ACHN (cell line): ENCODE data around the gene CRELD1.

Experiments
- DNase-seq: peaks from one replicate; pipeline ENCODE4 v3.0.0-alpha.2; 2015
- in situ Hi-C: cut with HindIII; loops from 2 replicates; pipeline ENCODE4 v1.10.0; 2017; ENCODE audit warnings: low sequenced_read_pairs, low pct_ligation_motif_present, low pct_unique_long_range_greater_than_20kb

CRELD1 gene

DNA sequence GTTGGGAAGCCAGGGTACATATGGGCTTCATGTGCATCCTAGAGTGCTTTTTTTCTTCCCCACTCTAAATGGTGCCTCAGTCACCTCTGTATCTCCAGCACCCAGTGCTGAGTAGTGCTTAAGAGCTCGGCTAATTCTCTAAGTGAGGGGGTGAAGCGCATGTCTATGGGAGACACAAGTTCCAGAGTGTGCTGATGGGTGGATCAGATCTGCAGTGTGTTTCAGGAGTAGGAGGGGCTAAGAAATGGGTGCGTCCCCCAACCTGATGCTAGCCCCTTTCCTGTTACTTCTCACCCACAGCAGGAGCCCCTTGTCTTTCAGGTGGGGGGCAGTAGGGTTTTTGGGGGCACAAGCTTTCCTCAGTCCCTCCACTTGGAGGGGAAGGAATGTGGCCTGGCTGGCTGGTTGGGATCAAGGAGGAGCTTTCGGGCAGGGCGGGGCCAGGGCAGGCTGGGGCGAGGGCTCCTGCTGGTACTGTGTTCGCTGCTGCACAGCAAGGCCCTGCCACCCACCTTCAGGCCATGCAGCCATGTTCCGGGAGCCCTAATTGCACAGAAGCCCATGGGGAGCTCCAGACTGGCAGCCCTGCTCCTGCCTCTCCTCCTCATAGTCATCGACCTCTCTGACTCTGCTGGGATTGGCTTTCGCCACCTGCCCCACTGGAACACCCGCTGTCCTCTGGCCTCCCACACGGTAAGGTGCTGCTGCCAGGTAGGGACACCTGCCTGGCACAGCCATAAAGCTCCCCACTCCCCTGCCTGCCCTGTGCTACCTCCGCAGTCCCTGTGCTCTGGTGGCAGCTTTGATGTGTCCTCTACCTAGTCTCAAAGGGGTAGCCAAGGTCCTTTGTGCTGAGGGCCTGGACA, 31.0 kb upstream of the CRELD1 start, which contains the start of gene IL17RE:
Gene IL17RE, plus strand, starts transcription at position 477 of the 866 bp plus-strand sequence. Its CDS starts 85 bp downstream, at position 562.
- peak; percentile 30 for DNase-seq
- in situ Hi-C loops: no loop called here

DNA sequence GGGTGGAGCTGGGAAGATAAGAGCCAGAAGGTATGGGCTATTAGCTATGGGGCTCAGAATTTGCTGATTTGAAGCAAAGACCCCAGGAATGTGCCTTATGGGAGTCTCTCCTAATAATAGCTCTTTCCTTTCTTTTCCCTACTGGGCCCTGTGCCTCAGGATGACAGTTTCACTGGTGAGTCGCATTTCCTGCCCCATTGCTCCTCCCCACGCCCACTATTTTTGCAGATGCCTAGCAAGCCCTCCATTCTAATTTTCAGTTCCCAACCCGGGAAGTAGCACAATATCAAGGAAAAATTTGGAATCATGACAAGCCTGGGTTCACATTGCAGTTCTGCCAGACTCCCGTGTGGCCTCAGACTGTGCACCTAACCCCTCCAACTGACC, 30.4 kb upstream of the CRELD1 start:
- in situ Hi-C loops: no loop called here

GRCh38 chr3:9903904-9904303, 29.7 kb upstream of the CRELD1 start:
- in situ Hi-C loops: no loop called here
- DNase-seq: no peak

More for the DNA sequence above, 30.4 kb upstream of the CRELD1 start:
- no peak for DNase-seq

DNA sequence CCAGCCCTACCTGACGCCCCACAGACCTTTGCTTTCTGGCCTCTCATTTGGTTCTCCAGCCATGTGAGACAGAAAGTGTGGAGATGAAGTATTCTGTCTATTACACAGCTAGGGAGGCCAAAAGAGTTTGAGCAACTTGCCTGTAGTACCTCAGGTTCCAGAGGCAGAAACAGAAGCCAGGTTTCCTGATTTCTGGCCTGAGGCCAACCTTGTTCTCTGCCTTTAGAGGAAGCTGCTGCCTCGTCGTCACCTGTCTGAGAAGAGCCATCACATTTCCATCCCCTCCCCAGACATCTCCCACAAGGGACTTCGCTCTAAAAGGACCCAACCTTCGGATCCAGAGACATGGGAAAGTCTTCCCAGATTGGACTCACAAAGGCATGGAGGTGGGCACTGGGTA, 27.2 kb upstream of the CRELD1 start:
- DNase-seq: no peak
- in situ Hi-C loops: no loop called here

- in situ Hi-C loops: no loop called here
- DNase-seq: no peak
Measured at GRCh38 chr3:9908286-9908685, 25.3 kb upstream of the CRELD1 start.

DNA sequence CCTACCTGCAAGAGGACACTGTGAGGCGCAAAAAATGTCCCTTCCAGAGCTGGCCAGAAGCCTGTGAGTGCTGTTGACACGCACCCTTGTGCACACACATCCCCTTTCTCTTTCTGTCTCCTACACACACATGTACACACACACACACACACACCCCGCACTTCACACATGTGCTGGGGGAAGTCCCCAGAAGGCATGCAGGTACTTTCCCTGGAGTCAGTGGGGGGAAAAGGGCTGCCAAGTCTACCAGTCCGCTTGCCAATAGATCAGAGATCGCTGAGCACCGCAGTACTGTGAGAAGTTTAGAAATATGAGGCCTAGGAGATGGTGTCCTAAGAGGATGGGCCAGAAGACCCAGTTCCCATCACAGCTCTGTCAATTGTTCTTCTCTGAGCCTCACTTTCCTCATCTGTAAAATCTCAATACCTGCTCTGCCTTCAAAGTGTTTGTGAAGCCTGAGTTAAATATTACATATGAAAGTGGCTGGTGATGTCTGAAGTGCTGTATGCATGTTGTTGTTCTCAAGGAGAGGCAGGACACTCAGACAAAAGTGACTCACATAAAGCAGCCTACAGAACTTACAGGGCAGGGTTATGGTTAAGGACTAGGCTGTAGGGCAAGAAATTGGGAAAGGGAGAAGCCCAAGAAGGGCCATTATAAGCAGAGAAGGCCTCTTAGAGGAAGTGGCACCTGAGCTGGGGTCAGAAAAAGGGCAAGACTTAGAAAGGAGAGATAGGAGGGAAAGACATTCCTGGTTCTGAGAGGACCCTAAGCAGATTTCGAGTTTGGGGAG, 24.2 kb upstream of the CRELD1 start:
- in situ Hi-C loops: no loop called here
- DNase-seq: no peak

GRCh38 chr3:9911863-9912262, 21.8 kb upstream of the CRELD1 start:
- in situ Hi-C loops: no loop called here
- DNase-seq: no peak

DNA sequence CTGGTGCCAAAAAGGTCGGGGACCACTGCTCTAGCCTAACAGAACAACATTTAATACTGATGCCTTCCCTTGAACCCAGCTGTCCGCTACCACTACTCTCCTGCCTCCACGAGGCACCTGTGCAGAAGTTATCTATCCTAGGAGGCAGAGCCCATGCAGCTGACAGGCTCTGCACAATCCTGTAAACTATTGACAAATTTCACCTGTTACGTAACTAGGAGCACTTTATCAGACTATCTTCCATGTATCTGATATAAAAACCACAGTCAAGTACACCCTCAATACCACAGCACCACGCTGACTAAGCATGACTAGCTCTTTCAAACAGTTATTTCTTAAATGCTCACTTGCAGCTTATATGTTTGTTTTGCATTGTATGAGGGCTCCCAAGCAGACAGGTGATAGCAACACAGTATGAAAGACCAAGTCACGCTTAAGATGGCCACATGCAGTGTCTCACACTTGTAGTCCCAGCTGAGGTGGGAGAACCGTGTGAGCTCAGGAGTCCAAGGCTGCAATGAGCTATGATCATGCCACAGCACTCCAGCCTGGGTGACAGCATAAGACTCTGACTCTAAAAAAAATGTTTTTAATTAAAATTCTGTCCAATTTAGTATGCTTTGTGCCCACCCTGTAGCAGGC, 21.2 kb upstream of the CRELD1 start:
- in situ Hi-C loops: no loop called here
- no peak for DNase-seq

GRCh38 chr3:9913601-9914000, 20.0 kb upstream of the CRELD1 start:
- DNase-seq: no peak
- in situ Hi-C loops: no loop called here

- no peak for DNase-seq
- in situ Hi-C loops: no loop called here
Measured at GRCh38 chr3:9914011-9914410, 19.6 kb upstream of the CRELD1 start.

DNA sequence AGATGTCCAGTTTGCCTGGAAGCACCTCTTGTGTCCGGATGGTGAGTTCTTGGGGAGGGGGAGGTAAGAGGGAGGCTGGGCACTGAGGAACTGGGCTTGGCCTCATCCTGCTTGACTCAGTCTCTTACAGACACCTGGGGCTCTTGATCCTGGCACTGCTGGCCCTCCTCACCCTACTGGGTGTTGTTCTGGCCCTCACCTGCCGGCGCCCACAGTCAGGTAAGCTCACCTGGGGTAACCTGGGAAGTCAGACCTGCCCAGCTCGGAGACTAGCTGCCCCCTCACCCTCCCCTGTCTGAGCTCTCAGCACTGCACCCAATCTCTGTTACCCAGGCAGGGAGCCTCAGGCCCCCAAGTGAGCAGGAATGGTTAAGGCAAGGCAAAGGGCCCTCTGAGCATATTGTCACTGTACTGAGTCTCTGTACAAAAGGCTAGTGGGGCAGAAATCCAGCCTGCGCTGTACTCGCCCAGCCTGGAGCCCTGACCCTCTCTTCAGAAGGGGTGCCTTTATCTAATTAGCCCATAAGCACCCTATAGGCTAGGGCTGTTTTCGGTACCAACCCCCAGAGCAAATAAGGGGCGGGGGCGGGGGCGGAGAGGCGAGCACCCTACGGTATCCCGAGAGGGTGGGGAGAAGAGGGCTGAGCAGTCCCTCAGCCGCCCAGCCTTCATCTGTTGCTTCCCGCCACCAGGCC, 18.9 kb upstream of the CRELD1 start:
- DNase-seq: no peak
- in situ Hi-C loops: no loop called here

DNA sequence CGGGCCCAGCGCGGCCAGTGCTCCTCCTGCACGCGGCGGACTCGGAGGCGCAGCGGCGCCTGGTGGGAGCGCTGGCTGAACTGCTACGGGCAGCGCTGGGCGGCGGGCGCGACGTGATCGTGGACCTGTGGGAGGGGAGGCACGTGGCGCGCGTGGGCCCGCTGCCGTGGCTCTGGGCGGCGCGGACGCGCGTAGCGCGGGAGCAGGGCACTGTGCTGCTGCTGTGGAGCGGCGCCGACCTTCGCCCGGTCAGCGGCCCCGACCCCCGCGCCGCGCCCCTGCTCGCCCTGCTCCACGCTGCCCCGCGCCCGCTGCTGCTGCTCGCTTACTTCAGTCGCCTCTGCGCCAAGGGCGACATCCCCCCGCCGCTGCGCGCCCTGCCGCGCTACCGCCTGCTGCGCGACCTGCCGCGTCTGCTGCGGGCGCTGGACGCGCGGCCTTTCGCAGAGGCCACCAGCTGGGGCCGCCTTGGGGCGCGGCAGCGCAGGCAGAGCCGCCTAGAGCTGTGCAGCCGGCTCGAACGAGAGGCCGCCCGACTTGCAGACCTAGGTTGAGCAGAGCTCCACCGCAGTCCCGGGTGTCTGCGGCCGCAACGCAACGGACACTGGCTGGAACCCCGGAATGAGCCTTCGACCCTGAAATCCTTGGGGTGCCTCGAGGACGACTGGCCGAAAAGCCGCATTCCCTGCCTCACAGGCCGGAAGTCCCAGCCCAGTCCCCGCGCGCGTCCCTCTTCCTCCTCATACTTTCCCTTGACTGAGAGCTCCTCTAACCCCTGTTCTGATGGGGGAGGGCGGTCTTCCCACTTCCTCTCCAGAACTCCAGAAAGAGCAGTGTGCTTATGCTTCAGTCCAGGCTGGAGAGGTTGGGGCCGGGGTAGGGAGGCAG, 18.1 kb upstream of the CRELD1 start:
- peak; percentile 51 for DNase-seq
- in situ Hi-C loops: no loop called here

GRCh38 chr3:9916346-9916733, 17.3 kb upstream of the CRELD1 start:
- in situ Hi-C loops: no loop called here

GRCh38 chr3:9916734-9917680, 16.6 kb upstream of the CRELD1 start, which contains the start of gene IL17RC:
Gene IL17RC, plus strand, starts transcription at chr3:9917098. Its CDS starts 218 bp downstream, at chr3:9917316.
- in situ Hi-C loops: no loop called here
- peak; percentile 87 for DNase-seq

More at GRCh38 chr3:9916346-9916733, 17.3 kb upstream of the CRELD1 start:
- no peak for DNase-seq

DNA sequence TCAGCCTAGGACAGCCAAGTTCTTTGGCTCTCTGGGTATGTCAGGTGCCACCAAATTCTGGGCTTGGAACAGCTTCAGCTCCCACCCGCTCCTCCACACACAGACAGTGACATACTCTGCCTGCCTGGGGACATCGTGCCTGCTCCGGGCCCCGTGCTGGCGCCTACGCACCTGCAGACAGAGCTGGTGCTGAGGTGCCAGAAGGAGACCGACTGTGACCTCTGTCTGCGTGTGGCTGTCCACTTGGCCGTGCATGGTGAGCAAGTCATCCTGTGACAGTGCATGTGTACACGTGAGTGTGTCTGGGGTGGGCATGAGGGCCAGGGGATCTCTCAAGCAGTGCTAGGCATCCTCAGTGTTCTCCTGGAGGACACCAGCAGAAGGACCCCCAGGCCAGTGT, 15.8 kb upstream of the CRELD1 start:
- no peak for DNase-seq
- in situ Hi-C loops: no loop called here

DNA sequence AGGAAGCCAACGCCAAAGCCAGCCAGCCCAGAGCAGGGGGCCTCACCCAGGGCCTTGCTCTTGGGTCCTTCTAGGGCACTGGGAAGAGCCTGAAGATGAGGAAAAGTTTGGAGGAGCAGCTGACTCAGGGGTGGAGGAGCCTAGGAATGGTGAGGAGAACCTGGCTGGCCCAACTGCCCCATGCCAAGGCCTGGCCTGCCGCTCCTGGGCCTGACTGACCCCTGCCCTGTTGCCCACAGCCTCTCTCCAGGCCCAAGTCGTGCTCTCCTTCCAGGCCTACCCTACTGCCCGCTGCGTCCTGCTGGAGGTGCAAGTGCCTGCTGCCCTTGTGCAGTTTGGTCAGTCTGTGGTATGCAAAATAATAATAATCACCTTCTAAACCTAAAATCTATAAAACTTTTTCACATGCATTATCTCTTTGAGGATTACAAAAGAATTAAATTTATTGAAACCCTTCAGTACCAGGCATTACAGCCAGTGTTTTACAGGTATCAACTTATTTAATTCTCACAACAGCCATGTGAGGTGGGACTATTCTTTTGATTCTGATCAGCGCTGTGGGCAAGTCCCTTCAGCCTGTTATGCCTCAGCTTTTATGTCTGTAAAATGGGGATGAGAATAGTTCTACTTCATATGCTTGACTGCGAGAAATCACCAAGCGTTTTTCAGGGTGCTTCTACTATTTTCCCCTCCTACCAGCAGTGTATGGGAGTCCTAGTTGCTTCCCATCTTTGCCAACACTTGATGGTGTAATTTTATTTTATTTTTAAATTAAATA, 15.2 kb upstream of the CRELD1 start:
- DNase-seq: no peak
- in situ Hi-C loops: no loop called here
